Bronchial epithelial cell (primary cell): Measurements from ENCODE around the gene LYPD1. TPM values are rescaled to one million over a fixed set of nuclear protein-coding genes. Genes with fewer than 3 reads are reported as not detected.
A peak's percentile ranks its signal among the peaks of the same experiment; 100 is the strongest.

Source experiments
- DNase-seq: peaks from one replicate; pipeline ENCODE4 v3.0.0-alpha.2; 2010; ENCODE audit warnings: low read depth
- FAIRE-seq: peaks from 2 replicates; lab custom pipeline; 2011; peaks lifted over from hg19 to GRCh38; lab: Jason Lieb, UNC
- H3K27me3 ChIP-seq: 2 replicates; pipeline ENCODE4 v1.5.1; 2011; ENCODE audit warnings: low read length; ENCODE audit not compliant: control insufficient read depth, insufficient read depth
- H3K36me3 ChIP-seq: 2 replicates; pipeline ENCODE4 v1.5.1; 2011; ENCODE audit warnings: low read length; ENCODE audit not compliant: control insufficient read depth, insufficient read depth
- H3K4me3 ChIP-seq: 2 replicates; pipeline ENCODE4 v1.5.1; 2011; ENCODE audit warnings: mild to moderate bottlenecking, low read depth, low read length, control low read depth
- total RNA-seq: library from RNA; depleted of rRNA; stranded (reverse); fragments of >200 nt; gene quantifications from 2 replicates; pipeline ENCODE4 v1.2.1, GENCODE V29; 2014
- TF ChIP-seq, protein P1 (sequence below): IDR thresholded peaks from 2 replicates; pipeline ENCODE4 v1.5.1; 2011; ENCODE audit warnings: mild to moderate bottlenecking, moderate library complexity, low read length, control low read depth, inconsistent platforms; ENCODE audit not compliant: insufficient read depth, severe bottlenecking

Gene LYPD1
- total RNA-seq, 1 donor from 2014 or later = under 0.01 TPM

DNA sequence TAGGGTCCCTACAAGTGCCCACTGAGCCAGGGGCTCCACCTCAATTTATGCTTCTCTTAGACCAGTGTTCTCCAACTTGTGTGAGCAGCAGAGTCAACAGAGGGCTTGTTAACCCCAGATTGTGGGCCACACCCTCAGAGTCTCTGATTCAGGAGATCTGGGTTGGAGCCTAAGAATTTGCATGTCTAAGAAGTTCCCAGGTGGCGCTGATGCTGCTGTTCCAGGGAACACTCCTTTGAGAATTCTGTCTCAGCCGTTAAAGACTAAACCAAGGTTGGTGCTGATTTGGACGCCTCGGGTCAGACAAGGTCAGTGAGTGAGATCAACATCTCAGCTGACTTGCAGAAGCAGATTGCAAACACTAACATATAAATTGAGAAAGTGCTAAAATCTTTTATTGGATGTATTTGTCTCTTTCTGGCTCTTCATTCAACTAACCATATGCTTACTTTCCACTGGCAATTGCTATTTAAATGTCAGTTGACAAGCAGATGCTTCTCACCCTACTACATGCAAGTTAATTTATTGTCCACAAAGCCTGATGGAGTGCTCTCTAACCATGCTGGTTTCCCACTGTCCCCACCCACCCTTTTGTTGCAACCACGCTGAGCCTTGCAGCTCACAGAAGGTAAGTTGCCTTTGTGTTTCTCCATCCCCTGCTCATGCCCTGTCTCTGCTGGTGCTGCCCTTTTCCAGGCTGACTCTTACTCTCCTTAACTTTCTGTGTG is 31.5 kb downstream of the LYPD1 start:
- H3K36me3 ChIP-seq = no peaks in the 10 kb centered on the region
- no peaks in the 10 kb centered on the region for H3K27me3 ChIP-seq
- DNase-seq (no peak), FAIRE-seq (no peak)
- TF ChIP-seq, protein P1, sequence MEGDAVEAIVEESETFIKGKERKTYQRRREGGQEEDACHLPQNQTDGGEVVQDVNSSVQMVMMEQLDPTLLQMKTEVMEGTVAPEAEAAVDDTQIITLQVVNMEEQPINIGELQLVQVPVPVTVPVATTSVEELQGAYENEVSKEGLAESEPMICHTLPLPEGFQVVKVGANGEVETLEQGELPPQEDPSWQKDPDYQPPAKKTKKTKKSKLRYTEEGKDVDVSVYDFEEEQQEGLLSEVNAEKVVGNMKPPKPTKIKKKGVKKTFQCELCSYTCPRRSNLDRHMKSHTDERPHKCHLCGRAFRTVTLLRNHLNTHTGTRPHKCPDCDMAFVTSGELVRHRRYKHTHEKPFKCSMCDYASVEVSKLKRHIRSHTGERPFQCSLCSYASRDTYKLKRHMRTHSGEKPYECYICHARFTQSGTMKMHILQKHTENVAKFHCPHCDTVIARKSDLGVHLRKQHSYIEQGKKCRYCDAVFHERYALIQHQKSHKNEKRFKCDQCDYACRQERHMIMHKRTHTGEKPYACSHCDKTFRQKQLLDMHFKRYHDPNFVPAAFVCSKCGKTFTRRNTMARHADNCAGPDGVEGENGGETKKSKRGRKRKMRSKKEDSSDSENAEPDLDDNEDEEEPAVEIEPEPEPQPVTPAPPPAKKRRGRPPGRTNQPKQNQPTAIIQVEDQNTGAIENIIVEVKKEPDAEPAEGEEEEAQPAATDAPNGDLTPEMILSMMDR = no peak
- H3K4me3 ChIP-seq = no peak overlapping the region

- TF ChIP-seq, protein P1 = no peak
- no peak overlapping the region for H3K4me3 ChIP-seq
- no peaks in the 10 kb centered on the region for H3K36me3 ChIP-seq
- FAIRE-seq = no peak
- no peak for DNase-seq
- no peaks in the 10 kb centered on the region for H3K27me3 ChIP-seq
Observed at GRCh38 chr2:132636346-132636745, 33.7 kb downstream of the LYPD1 start.

GRCh38 chr2:132633635-132634034 is 36.4 kb downstream of the LYPD1 start:
- no peaks in the 10 kb centered on the region for H3K36me3 ChIP-seq
- TF ChIP-seq, protein P1 = no peak
- DNase-seq = no peak
- FAIRE-seq = no peak
- H3K27me3 ChIP-seq = no peaks in the 10 kb centered on the region
- no peak overlapping the region for H3K4me3 ChIP-seq

DNA sequence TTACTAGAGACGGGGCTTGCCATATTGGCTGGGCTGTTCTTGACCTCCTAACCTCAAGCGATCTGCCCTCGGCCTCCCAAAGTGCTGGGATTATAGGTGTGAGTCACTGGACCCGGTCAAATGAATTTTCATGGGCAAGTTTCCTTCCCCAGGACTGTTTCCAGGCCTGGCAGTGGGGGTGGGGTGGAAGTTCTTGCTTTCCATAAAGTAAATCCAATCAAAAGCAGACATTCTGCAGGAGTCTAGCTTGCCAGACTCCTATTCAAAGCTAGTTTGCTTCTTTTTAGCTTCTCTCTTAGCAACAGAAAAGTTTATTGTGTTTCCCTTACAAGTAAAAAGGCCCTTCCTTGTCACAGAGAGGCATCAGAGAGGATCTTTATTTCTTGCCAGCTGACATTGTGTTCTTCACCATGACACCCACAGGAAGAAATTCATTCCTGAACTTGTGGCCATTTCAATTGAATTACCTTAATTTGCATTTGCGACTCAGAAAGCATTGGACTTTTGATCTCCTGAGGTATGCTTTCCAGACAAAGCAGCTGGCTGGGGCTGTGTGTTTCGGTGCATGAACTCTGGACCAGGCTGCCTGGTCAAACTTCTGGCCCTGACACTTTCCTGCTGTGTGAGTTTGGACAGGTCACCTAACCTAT is 37.9 kb downstream of the LYPD1 start:
- H3K36me3 ChIP-seq = no peaks in the 10 kb centered on the region
- no peak overlapping the region for H3K4me3 ChIP-seq
- TF ChIP-seq, protein P1 = no peak
- no peaks in the 10 kb centered on the region for H3K27me3 ChIP-seq
- FAIRE-seq (peak; percentile 52), DNase-seq (no peak)

DNA sequence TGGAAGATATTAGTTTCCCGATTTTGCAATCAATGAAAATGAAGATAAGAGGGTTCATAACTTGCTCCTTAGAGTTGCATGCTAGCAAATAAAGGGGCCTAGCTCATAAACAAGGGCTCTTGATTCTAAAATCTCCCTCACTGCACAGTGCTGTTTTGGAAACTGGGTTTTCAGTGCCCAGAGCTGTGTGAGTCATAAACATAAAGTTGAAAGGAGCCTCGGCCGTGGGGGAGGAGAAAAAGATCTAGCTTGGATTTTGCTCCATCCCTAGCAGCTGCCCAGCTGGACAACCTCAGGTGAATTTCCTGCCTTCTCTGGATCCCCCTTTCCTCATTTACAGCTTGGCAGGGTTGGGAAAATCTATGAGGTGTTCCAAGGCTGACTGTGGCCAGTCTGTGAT is 42.5 kb downstream of the LYPD1 start:
- H3K36me3 ChIP-seq = no peaks in the 10 kb centered on the region
- no peak for FAIRE-seq
- no peaks in the 10 kb centered on the region for H3K27me3 ChIP-seq
- H3K4me3 ChIP-seq = no peak overlapping the region
- DNase-seq = no peak
- TF ChIP-seq, protein P1 = no peak
